GM12872 (cell line): ENCODE data around the gene MGAT4A.

Experiments
- CTCF ChIP-seq: IDR thresholded peaks from 3 replicates; pipeline ENCODE4 v1.5.1; 2011; ENCODE audit warnings: low read depth, mild to moderate bottlenecking, low read length, moderate library complexity; ENCODE audit not compliant: insufficient read depth

The MGAT4A gene

GRCh38 chr2:98617149-98617548 lies 113.8 kb downstream of the MGAT4A start:
- no peak for TF ChIP-seq CTCF

- TF ChIP-seq CTCF, result no peak
Measured at GRCh38 chr2:98615481-98615880, 115.5 kb downstream of the MGAT4A start.

GRCh38 chr2:98614024-98614739 lies 116.8 kb downstream of the MGAT4A start:
- TF ChIP-seq CTCF, result no peak

GRCh38 chr2:98608962-98609604 lies 121.8 kb downstream of the MGAT4A start:
- no peak for TF ChIP-seq CTCF

GRCh38 chr2:98608116-98608961 lies 122.6 kb downstream of the MGAT4A start, which contains the start of the genes COA5 and UNC50:
COA5 (minus strand) TSS chr2:98608512; CDS start chr2:98608405, 107 bp downstream.
UNC50 (plus strand) TSS chr2:98608589; CDS start chr2:98609760, 1,171 bp downstream.
- no peak for TF ChIP-seq CTCF

- no peak for TF ChIP-seq CTCF
Measured at GRCh38 chr2:98607741-98608115, 123.2 kb downstream of the MGAT4A start.

GRCh38 chr2:98607104-98607503 lies 123.8 kb downstream of the MGAT4A start:
- no peak for TF ChIP-seq CTCF
